ENCODE results near the gene CACNA2D3.

CACNA2D3 gene

DNA sequence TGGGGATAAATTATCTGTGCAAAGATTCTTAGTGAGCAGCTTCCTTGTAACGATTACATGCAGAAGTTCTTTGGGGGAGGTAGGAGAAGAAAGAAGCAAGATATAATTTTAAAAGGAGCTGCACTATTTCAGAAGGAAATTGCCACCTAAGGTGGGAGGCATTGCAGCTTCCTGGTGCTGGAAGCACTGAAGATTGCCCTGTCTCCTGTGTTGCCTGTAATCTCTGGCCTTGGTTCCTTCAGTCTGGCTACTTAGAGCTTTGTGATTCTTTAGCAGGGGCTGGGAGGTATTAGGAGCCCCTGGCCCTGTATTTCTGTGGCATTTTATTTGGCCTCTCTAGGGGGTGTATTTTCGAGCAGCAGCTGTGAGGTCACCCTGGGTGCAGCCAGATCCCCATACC is 35.5 kb downstream of the CACNA2D3 start:
- H3K36me3 ChIP-seq (ENCODE audit: control insufficient read depth, low read depth, low read length) = no peaks in the 10 kb centered on the region
- H3K4me1 ChIP-seq (ENCODE audit: control insufficient read depth, low read depth, low read length) = peaks cover 4% of the 10 kb centered on the region
- H3K4me3 ChIP-seq (ENCODE audit: low read length) = no peak overlapping the region
- no peaks in the 10 kb centered on the region for H3K27me3 ChIP-seq (ENCODE audit: control insufficient read depth, insufficient read depth, low read length)
- no peak overlapping the region for H3K27ac ChIP-seq (ENCODE audit: low read length)
- H3K9me3 ChIP-seq (ENCODE audit: control insufficient read depth, low read depth, low read length) = no peaks in the 10 kb centered on the region
- no peak overlapping the region for H3K9ac ChIP-seq (ENCODE audit: low read length)

DNA sequence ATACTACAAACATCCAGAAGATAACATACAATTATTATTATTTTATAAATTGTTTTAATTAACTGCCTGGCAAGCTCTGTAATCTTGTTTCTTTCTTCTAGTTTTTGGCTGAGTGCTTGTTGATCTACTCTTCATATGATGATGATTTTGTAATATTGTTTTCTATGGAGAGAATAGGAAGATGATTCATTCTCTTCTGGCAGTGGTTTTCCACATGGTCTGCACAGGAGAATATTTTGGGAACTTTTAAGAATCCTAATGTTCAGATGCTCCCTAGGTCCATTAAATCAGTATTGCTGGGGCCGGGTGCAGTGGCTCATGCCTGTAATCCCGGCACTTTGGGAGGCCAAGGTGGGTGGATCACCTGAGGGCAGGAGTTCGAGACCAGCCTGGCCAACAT is 37.6 kb downstream of the CACNA2D3 start:
- Histone ChIP-seq H3K9me3 (ENCODE audit: control insufficient read depth, low read depth, low read length) (no peaks in the 10 kb centered on the region), H3K36me3 (ENCODE audit: control insufficient read depth, low read depth, low read length) (no peaks in the 10 kb centered on the region), H3K27me3 (ENCODE audit: control insufficient read depth, insufficient read depth, low read length) (no peaks in the 10 kb centered on the region), H3K4me1 (ENCODE audit: control insufficient read depth, low read depth, low read length) (peaks cover 4% of the 10 kb centered on the region), H3K4me3 (ENCODE audit: low read length) (no peak overlapping the region), H3K9ac (ENCODE audit: low read length) (no peak overlapping the region), H3K27ac (ENCODE audit: low read length) (no peak overlapping the region)

DNA sequence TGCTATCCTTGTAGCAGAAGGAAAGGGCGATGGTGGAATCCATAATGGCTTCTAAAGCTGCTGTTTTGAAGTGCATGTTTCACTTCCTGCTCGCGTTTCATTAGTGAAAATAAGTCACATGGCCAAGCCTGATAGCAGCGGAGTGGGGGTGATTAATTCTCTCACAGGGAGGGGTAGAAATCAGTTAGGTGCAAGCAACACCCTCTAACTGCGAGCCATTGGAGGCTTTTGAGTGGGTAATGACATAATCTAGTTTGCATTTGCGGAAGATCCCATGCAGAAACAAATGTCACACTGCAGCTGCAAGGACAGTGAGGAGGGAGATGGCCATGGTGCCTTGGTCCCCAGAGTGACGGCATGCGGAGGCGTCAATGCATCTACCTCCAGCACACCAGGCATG is 41.1 kb downstream of the CACNA2D3 start:
- H3K9ac ChIP-seq (ENCODE audit: low read length) = no peak overlapping the region
- no peak overlapping the region for H3K27ac ChIP-seq (ENCODE audit: low read length)
- H3K4me3 ChIP-seq (ENCODE audit: low read length) = no peak overlapping the region
- no peaks in the 10 kb centered on the region for H3K27me3 ChIP-seq (ENCODE audit: control insufficient read depth, insufficient read depth, low read length)
- peaks cover 8% of the 10 kb centered on the region for H3K4me1 ChIP-seq (ENCODE audit: control insufficient read depth, low read depth, low read length)
- no peaks in the 10 kb centered on the region for H3K9me3 ChIP-seq (ENCODE audit: control insufficient read depth, low read depth, low read length)
- no peaks in the 10 kb centered on the region for H3K36me3 ChIP-seq (ENCODE audit: control insufficient read depth, low read depth, low read length)

DNA sequence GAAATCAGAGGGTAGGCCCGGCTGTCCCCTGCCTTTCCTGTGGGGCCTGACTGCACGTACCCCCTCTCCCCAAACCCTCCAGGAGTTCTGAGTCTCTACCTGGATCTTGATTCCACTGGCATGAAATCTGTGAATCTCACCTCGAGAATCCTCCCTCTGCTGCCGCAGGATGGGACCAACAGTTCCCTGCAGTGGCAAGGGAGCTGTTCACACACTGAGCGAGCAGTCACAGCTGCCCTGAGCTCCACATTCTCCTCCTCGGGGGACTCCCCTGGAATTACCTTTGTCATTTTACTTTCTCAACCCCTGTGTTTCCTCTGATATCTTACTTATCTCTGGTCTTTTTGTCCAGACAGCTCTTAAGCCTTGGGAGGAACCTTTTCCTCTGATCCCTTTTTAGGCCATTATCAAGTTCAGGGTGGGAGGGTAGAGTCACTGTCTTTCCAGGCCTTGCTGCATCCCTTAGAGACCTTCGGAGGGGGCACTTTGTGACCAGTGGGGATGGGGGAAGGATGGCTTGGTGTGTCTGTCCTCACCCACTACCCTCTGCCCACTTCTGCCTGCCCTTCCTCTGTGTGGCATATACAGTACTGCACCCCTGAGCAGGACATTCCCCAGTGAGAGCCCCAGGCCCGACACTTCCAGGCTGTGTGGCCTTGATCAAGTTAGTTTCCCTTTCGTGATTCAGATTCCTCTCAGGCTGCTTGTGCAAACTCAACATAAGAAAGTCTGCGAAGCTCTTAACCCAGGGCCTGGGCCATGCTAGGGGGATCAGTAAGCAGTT is 42.0 kb downstream of the CACNA2D3 start:
- no peaks in the 10 kb centered on the region for H3K36me3 ChIP-seq (ENCODE audit: control insufficient read depth, low read depth, low read length)
- H3K27me3 ChIP-seq (ENCODE audit: control insufficient read depth, insufficient read depth, low read length) = no peaks in the 10 kb centered on the region
- H3K9ac ChIP-seq (ENCODE audit: low read length) = no peak overlapping the region
- H3K9me3 ChIP-seq (ENCODE audit: control insufficient read depth, low read depth, low read length) = no peaks in the 10 kb centered on the region
- H3K4me1 ChIP-seq (ENCODE audit: control insufficient read depth, low read depth, low read length) = peaks cover 11% of the 10 kb centered on the region
- no peak overlapping the region for H3K4me3 ChIP-seq (ENCODE audit: low read length)
- no peak overlapping the region for H3K27ac ChIP-seq (ENCODE audit: low read length)

DNA sequence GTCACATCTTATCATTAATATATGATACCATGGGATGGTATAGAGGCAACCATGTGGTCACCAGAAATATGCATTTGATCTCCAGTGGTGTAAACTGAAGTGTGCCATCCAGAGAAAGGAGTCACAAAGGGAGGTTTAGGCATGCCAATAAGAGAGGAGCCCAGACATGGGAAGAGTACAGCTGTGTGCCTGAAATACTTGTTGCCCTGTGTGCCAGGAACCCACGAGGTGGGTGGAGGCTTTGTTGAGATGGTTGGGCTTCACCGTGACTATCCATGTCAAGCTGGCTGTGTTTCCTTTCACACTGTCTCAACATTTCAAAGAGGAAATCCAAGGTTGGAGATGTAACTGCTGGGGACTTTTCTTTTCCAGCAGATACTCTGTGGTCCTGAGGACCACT is 43.5 kb downstream of the CACNA2D3 start:
- Histone ChIP-seq H3K4me3 (ENCODE audit: low read length) (no peak overlapping the region), H3K27me3 (ENCODE audit: control insufficient read depth, insufficient read depth, low read length) (no peaks in the 10 kb centered on the region), H3K36me3 (ENCODE audit: control insufficient read depth, low read depth, low read length) (no peaks in the 10 kb centered on the region), H3K9me3 (ENCODE audit: control insufficient read depth, low read depth, low read length) (no peaks in the 10 kb centered on the region), H3K27ac (ENCODE audit: low read length) (no peak overlapping the region), H3K9ac (ENCODE audit: low read length) (no peak overlapping the region), H3K4me1 (ENCODE audit: control insufficient read depth, low read depth, low read length) (peaks cover 11% of the 10 kb centered on the region)

DNA sequence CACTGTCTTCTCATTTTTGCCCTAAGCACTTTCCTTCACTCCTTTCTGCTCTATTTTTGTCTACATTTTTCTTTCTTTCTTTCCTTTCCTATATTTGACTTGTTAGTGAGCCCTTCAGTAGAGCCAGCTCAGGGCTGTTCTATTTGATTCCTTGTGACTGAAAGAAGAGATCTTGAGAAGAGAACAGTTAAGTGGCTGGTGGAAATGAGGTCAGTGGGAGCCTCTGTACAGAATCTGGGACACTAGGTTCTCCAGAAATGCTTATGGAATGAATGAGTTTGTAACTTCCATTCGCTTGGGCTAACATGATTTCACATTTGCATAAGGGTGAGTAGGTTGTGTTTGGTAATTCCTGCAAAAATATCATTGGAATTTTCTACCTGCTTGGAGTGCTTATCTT is 45.6 kb downstream of the CACNA2D3 start:
- H3K9ac ChIP-seq (ENCODE audit: low read length) = no peak overlapping the region
- no peak overlapping the region for H3K4me3 ChIP-seq (ENCODE audit: low read length)
- peaks cover 11% of the 10 kb centered on the region for H3K4me1 ChIP-seq (ENCODE audit: control insufficient read depth, low read depth, low read length)
- no peaks in the 10 kb centered on the region for H3K36me3 ChIP-seq (ENCODE audit: control insufficient read depth, low read depth, low read length)
- H3K27ac ChIP-seq (ENCODE audit: low read length) = no peak overlapping the region
- no peaks in the 10 kb centered on the region for H3K27me3 ChIP-seq (ENCODE audit: control insufficient read depth, insufficient read depth, low read length)
- H3K9me3 ChIP-seq (ENCODE audit: control insufficient read depth, low read depth, low read length) = no peaks in the 10 kb centered on the region

DNA sequence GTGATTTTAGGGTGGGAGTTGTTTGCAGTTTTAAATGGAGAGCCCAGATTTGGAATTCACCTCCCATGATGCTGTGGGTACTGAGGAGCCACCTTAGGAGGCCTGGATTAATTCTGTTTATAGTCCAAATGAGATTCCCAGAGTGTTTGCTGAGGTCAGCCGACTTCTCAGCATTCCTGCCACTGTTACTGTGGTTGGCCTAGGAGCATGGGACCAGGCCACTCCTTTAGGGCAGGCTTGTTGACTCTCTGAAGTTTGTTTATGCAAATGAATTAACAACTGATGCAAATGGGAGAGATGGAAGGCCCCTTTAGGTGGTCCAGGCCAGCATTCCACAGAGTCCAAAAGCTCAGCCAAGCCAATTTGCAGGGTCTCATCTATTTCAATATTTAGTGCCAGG is 46.1 kb downstream of the CACNA2D3 start:
- Histone ChIP-seq H3K9me3 (ENCODE audit: control insufficient read depth, low read depth, low read length) (no peaks in the 10 kb centered on the region), H3K27me3 (ENCODE audit: control insufficient read depth, insufficient read depth, low read length) (no peaks in the 10 kb centered on the region), H3K9ac (ENCODE audit: low read length) (no peak overlapping the region), H3K4me1 (ENCODE audit: control insufficient read depth, low read depth, low read length) (peaks cover 11% of the 10 kb centered on the region), H3K36me3 (ENCODE audit: control insufficient read depth, low read depth, low read length) (no peaks in the 10 kb centered on the region), H3K4me3 (ENCODE audit: low read length) (no peak overlapping the region), H3K27ac (ENCODE audit: low read length) (no peak overlapping the region)

DNA sequence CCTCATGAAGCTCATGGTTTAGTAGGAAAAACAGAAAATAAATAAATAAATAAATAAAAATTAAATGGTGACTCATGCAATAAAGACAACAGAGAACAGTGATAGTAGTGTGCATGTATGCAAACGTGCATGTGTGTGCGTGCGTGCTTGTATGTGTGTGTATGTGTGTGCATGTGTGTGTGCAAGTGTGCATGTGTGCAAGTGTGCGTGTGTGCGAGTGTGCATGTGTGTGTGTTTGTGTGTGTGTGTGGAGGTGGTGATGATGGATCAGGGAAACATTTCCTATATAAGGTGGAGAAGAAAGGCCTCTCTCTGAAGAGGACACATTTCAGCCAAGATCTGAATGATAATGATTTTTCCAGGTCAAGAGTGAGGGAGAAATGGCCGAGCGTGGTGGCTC is 47.2 kb downstream of the CACNA2D3 start:
- Histone ChIP-seq H3K27ac (ENCODE audit: low read length) (no peak overlapping the region), H3K9me3 (ENCODE audit: control insufficient read depth, low read depth, low read length) (no peaks in the 10 kb centered on the region), H3K4me3 (ENCODE audit: low read length) (no peak overlapping the region), H3K9ac (ENCODE audit: low read length) (no peak overlapping the region), H3K36me3 (ENCODE audit: control insufficient read depth, low read depth, low read length) (no peaks in the 10 kb centered on the region), H3K4me1 (ENCODE audit: control insufficient read depth, low read depth, low read length) (peaks cover 11% of the 10 kb centered on the region), H3K27me3 (ENCODE audit: control insufficient read depth, insufficient read depth, low read length) (no peaks in the 10 kb centered on the region)

DNA sequence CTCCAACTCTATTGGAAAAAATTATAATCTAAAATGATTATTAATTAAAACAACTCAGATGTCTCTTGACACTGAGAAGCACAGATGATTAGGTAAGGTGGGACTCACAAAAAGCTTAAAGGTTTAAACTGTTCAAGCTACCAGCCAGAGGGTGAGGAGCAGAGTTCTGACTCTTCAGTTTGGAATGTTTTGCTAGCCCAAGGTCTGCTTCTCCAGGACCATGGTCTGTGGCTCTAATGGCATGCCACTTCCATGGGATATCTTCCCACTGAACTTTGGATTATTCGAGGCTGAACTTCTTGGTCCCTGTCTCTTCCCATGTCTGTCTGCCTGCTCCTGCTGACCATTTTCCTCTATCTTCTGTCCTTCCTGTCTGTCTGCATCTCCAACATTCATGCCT is 49.2 kb downstream of the CACNA2D3 start:
- Histone ChIP-seq H3K27ac (ENCODE audit: low read length) (no peak overlapping the region), H3K9ac (ENCODE audit: low read length) (no peak overlapping the region), H3K27me3 (ENCODE audit: control insufficient read depth, insufficient read depth, low read length) (no peaks in the 10 kb centered on the region), H3K36me3 (ENCODE audit: control insufficient read depth, low read depth, low read length) (no peaks in the 10 kb centered on the region), H3K4me1 (ENCODE audit: control insufficient read depth, low read depth, low read length) (peaks cover 11% of the 10 kb centered on the region), H3K4me3 (ENCODE audit: low read length) (no peak overlapping the region), H3K9me3 (ENCODE audit: control insufficient read depth, low read depth, low read length) (no peaks in the 10 kb centered on the region)

DNA sequence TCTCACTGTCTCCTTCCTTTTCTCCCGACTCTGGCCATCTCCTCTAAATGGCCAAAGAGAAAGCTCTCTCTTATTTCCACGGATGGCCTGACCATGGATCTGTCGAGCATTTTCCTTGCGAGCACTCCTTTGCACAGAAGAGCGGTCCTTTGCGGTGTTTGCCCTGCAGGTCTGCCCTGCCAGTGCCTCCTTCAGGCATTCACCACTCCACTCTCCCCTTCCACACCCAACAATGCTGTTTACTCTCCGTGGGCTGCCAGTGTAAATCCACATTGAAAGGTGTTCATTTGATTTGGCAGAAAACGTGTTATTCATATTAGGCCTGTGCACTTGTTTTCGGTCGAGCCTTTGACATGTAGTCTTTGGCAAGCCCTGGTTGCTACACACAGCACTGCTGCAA is 49.6 kb downstream of the CACNA2D3 start:
- Histone ChIP-seq H3K4me3 (ENCODE audit: low read length) (no peak overlapping the region), H3K27me3 (ENCODE audit: control insufficient read depth, insufficient read depth, low read length) (no peaks in the 10 kb centered on the region), H3K9me3 (ENCODE audit: control insufficient read depth, low read depth, low read length) (no peaks in the 10 kb centered on the region), H3K4me1 (ENCODE audit: control insufficient read depth, low read depth, low read length) (peaks cover 11% of the 10 kb centered on the region), H3K9ac (ENCODE audit: low read length) (no peak overlapping the region), H3K36me3 (ENCODE audit: control insufficient read depth, low read depth, low read length) (no peaks in the 10 kb centered on the region), H3K27ac (ENCODE audit: low read length) (no peak overlapping the region)

DNA sequence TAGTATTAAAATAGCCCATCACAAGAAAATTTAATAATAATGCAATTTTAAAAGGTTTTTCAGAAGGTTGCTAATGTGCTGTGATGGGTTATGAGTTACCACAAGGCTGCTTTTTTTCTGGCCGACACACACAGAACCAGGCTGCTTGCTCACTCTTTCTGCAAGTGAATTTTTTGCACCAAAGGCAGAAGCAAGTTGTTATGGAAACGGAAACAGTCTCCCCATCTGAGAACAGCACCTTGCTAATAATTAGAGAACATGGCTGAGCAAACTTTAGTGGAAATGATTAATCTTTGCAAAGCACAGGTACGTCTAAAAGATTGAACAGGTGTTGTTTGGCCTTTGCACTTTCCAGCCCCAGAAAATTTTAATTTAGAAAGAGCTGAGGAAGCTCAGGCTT is 51.0 kb downstream of the CACNA2D3 start:
- no peaks in the 10 kb centered on the region for H3K36me3 ChIP-seq (ENCODE audit: control insufficient read depth, low read depth, low read length)

DNA sequence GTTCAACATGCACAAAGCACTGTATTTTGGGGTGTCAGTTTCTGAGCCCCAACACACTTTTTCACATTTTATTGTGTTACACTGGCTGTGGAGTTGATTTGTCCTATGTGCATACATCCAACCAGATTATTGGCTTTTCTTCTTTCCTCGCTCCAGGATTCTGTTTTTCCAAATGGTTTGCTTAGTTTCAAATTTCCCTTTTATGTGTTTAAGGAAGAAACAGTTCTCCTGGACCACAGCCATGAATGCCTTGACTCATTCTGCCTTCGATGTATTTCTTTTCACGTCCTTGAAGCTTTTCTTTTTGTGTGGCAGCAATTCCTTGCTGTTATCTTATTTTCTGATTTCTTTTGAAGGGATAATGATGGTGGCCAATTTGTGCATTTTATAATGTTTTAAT is 53.8 kb downstream of the CACNA2D3 start:
- no peaks in the 10 kb centered on the region for H3K36me3 ChIP-seq (ENCODE audit: control insufficient read depth, low read depth, low read length)
- H3K4me1 ChIP-seq (ENCODE audit: control insufficient read depth, low read depth, low read length) = no peaks in the 10 kb centered on the region
- H3K9me3 ChIP-seq (ENCODE audit: control insufficient read depth, low read depth, low read length) = no peaks in the 10 kb centered on the region
- H3K27ac ChIP-seq (ENCODE audit: low read length) = no peak overlapping the region
- H3K4me3 ChIP-seq (ENCODE audit: low read length) = no peak overlapping the region
- no peaks in the 10 kb centered on the region for H3K27me3 ChIP-seq (ENCODE audit: control insufficient read depth, insufficient read depth, low read length)
- H3K9ac ChIP-seq (ENCODE audit: low read length) = no peak overlapping the region

More for the DNA sequence above, 51.0 kb downstream of the CACNA2D3 start:
- H3K9ac ChIP-seq (ENCODE audit: low read length) = no peak overlapping the region
- no peaks in the 10 kb centered on the region for H3K9me3 ChIP-seq (ENCODE audit: control insufficient read depth, low read depth, low read length)
- peaks cover 6% of the 10 kb centered on the region for H3K4me1 ChIP-seq (ENCODE audit: control insufficient read depth, low read depth, low read length)
- H3K27ac ChIP-seq (ENCODE audit: low read length) = no peak overlapping the region
- no peak overlapping the region for H3K4me3 ChIP-seq (ENCODE audit: low read length)
- no peaks in the 10 kb centered on the region for H3K27me3 ChIP-seq (ENCODE audit: control insufficient read depth, insufficient read depth, low read length)
